Activated CD4-positive, alpha-beta T cell treated with anti-CD3 and anti-CD28 coated beads for 24 hours (primary cell): ENCODE measurements around the gene MMRN2.
"Not testable (repeated sequence)": the region's sequence is repeated elsewhere in the genome, so short reads cannot be mapped to it uniquely, and the experiment has no call there.

ENCODE experiments used
- DNase-seq, 2 donors: peaks; one replicate each; pipeline ENCODE4 v3.0.0-alpha.2; 2020; ENCODE audit warnings: low read depth in 2 of 2

The MMRN2 gene

DNA sequence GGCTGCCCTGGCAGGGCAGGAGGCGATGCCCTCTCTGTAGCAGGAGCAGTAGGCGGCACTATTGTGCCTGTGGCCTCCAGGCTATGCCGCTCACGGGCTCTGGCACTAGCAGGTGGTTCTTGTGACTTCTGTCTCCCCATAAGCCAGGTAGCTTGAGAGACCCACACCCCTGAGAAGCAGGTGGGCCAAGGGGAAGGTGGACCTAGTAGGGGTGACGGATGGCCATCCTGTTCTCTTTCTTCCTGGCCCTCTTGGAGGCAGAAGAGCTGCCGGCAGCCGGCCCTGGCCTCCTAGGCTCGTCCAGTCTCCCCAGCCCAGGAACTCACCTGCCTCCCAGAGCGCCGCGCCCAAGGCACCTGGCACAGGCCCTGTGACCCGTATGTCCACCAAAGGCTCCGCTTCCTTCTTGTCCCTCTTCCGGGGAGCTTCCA lies 15.4 kb downstream of the MMRN2 start:
- DNase-seq = no peak

DNA sequence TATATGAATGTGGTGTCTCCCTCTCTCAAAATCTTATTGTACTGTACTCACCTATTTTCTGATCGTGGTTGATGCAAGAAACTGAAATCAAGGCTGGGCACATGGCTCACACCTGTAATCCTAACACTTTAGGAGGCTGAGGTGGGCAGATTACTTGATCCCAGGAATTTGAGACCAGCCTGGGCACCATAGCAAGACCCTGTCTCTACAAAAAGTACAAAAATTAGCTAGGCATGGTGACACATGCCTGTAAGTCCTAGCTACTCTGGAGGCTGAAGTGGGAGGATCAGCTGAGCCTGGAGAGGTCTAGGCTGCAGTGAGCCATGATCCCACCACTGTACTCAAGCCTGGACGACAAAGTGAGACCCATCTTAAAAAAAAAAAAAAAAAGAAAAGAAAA lies 16.0 kb downstream of the MMRN2 start:
- DNase-seq = no peak

DNA sequence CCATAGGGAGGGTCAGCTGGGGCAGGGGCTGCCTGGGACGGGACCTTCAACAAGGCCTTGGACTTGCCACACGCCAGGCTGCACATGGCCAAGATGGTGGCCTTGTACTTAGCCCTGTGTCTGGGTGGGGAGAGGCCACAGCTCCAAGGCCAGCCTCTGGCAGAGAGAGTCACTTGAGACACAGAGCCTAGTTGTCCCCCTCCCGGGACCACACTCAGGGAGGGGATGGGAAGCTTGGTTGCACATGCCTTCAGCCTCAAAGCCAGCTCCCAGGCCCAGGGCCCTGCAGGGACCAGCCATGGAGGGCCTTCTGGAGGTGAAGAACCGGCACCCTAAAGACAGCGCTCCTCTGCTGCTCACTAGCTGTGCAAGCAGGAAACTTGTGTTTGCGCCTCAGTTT lies 16.7 kb downstream of the MMRN2 start:
- no peak for DNase-seq

DNA sequence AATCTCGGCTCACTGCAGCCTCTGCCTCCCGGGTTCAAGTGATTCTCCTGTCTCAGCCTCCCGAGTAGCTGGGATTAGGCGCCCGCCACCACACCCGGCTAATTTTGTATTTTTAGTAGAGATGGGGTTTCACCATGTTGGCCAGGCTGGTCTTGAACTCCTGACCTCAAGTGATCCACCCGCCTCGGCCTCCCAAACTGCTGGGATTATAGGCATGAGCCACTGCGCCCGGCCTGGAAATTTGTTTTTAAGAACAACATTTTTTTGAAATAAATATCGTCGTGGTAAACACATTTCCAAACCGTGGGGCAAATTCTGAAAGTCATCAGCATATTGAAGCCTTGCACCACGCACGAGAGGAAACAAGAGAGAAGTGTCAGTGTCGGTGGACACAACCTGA lies 17.3 kb downstream of the MMRN2 start:
- not testable (repeated sequence) for DNase-seq

DNA sequence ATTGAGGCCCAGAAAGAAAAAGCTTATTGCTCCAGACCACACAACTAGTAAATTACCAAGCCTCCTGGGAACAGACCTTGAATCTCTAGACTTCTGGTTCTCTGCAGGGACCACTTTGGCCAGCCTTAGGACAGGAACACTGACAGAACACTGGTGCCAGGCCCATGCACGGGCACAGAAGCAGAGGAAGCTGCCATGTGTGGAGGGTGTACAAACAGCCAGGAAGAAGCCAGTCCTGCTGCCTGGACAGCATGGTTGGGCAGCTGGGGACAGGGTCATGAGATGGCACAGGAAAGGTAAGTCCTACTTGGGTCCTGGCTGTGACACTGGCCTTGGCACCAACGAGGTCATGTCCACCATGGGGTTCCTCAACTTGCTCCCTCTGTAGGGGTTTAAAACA lies 19.2 kb downstream of the MMRN2 start:
- DNase-seq = no peak

- no peak for DNase-seq
These were observed 19.8 kb downstream of the MMRN2 start for GRCh38 chr10:86937502-86938154.

GRCh38 chr10:86936661-86937501 lies 20.5 kb downstream of the MMRN2 start:
- DNase-seq = no peak

DNA sequence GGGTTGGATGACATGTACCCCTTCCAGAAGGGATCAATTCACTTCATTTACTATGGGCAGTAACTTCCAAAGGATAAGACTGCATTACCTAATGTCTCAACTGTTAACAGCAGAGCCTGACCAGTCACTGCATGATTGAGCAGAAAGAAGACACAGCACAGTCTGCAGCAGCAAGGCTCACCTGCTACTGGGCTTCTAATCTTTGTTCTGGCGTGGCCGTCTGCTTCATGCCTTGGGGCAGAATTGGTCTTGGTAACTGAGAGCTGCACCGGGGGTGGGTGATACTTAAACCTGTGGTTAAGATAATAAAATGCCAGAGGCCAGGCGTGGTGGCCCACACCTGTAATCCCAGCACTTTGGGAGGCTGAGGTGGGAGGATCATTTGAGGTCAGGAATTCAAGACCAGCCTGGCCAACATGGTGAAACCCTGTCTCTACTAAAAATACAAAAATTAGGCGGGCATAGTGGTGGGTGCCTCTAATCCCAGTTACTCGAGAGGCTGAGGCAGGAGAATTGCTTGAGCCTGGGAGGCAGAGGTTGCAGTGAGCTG lies 23.2 kb downstream of the MMRN2 start:
- not testable (repeated sequence) for DNase-seq

- no peak for DNase-seq
These were observed 24.7 kb downstream of the MMRN2 start for GRCh38 chr10:86932674-86933073.

- DNase-seq = no peak
These were observed 25.5 kb downstream of the MMRN2 start for GRCh38 chr10:86931872-86932271.

- no peak for DNase-seq
These were observed 27.7 kb downstream of the MMRN2 start for GRCh38 chr10:86929468-86930380.

- no peak for DNase-seq
These were observed 34.9 kb downstream of the MMRN2 start for GRCh38 chr10:86922553-86922961.

DNA sequence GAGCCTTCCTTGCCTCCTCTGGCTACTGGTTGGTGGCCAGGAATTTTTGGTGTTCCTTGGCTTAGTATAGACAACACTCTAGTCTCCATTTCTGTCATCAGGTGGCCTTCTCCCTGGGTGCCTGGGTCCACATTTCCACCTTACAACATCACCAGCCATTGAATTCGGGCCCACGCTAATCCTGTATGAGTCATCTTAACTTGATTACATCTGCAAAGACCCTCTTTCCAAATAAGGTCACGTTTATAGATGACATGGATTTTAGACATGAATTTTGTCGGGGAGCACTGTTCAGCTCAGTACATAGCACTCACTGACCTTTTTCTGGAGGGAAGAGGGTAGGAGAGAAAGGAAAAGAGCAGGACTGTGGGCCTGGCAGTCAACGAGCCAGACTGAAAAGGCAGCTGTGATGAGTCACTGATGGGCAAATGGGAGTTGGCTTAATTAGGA lies 39.4 kb downstream of the MMRN2 start:
- no peak for DNase-seq

- no peak for DNase-seq
These were observed 42.7 kb downstream of the MMRN2 start for GRCh38 chr10:86914734-86915133.

DNA sequence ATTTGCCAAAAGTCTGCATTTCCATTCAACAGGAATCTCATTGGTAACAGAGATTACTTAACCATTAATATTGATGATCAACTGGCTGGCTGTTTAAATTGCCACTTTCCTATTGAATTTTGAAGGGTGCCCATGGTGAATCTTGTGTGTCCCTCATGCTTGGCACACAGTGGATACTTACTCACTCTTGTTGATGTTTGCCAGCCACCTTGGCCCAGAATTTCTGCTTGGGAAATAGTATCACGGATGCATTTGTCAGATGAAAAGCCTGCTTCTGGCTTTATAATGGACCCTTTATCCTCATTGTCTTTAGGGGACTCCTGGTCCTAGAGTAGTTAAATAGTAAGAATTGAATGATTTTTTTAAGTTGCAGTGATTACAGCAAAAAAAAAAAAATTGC lies 52.0 kb downstream of the MMRN2 start:
- DNase-seq = no peak

GRCh38 chr10:86904600-86904999 lies 52.8 kb downstream of the MMRN2 start:
- no peak for DNase-seq

DNA sequence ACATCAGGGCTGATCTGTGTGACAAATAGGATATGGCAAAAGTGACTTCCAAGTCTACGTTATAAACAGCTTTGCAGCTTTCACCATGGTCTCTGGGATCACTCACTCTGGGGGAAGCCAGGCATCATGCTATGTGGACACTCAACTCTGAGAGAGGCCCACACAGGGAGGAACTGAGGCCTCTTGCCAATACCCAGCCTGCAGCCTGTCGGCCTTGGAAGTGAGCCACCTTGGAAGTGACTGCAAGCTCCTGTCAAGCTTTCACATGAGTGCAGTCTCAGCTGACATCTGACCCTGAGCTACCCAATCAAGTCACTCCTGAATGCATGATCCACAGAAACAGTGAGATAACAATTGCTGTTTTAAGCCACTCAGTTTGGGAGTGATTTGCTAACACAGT lies 56.5 kb downstream of the MMRN2 start:
- no peak for DNase-seq

GRCh38 chr10:86899670-86900276 lies 57.6 kb downstream of the MMRN2 start:
- DNase-seq = peak; percentile 4 to 18

DNA sequence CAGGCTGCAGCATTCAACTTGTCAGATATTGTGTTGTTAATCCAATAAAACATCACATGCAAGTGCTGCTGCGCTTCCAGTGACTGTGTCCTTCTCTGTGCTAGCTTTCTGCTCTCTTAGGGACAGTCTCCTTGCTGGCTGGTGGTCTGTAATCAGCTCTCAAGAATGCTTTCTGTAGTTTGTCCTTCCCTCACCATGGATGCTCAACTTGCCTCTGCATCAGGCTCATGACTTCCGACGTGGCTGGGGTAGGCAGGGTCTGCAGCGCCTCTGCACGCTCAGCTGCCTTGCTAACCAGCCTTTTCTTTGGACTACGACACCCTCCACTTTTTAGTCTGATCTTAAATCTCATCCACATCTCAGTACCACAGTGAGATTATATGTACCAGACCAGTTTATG lies 58.3 kb downstream of the MMRN2 start:
- DNase-seq = no peak

- DNase-seq = no peak
These were observed 58.9 kb downstream of the MMRN2 start for GRCh38 chr10:86898511-86898910.

GRCh38 chr10:86889997-86890396 lies 67.4 kb downstream of the MMRN2 start:
- DNase-seq = no peak
